GM12891 (cell line): ENCODE results near the gene ZSWIM6.
A peak's percentile ranks its signal among the peaks of the same experiment; 100 is the strongest.

ENCODE experiments used
- DNase-seq: peaks from one replicate; pipeline ENCODE4 v3.0.0; 2011; ENCODE audit warnings: low spot score; ENCODE audit not compliant: insufficient read length
- FAIRE-seq: peaks from 2 replicates; lab custom pipeline; 2011; peaks lifted over from hg19 to GRCh38; lab: Jason Lieb, UNC
- PAX5 ChIP-seq: IDR thresholded peaks from 2 replicates; pipeline ENCODE4 v1.6.1; 2011; ENCODE audit warnings: low read length, moderate library complexity, mild to moderate bottlenecking; ENCODE audit not compliant: insufficient read depth, severe bottlenecking
- POLR2A ChIP-seq: IDR thresholded peaks from 2 replicates; pipeline ENCODE4 v1.6.1; 2011; ENCODE audit warnings: low read depth, low read length, control low read depth
- POLR2AphosphoS5 ChIP-seq: IDR thresholded peaks from 2 replicates; pipeline ENCODE4 v1.6.1; 2011; ENCODE audit warnings: low read depth, low read length, control low read depth
- POU2F2 ChIP-seq: IDR thresholded peaks from 2 replicates; pipeline ENCODE4 v1.6.1; 2011; ENCODE audit warnings: low read depth, mild to moderate bottlenecking, control low read depth, low read length, moderate library complexity
- SPI1 ChIP-seq: IDR thresholded peaks from 2 replicates; pipeline ENCODE4 v1.6.1; 2011; ENCODE audit warnings: low read depth, low read length, control low read depth
- TAF1 ChIP-seq: IDR thresholded peaks from 2 replicates; pipeline ENCODE4 v1.6.1; 2011; ENCODE audit warnings: low read depth, low read length, control low read depth

The ZSWIM6 gene

DNA sequence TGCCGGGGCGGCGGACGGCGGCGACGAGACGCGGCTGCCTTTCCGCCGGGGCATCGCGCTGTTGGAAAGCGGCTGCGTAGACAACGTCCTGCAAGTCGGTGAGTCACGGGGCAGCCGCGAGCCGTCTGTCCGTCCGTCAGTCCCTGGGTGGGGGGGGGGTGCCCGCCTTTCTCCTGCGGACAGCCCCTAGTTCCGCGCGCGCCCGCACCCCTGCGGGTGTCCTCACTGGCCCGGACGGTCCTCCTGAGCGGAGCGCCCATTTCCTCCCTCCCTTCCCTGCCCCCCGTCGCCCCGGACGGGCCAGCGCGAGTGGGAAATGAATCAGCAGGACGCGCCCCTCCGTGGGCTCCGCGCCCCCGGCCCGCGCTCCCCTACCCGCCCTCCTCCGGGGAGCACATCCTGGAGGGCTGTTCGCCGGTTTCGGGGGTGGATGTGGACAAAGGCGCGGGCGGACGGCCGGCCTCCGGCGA is 828 bp downstream of the ZSWIM6 start:
- DNase-seq, result peak; percentile 37
- peak; percentile 9 for FAIRE-seq
- no peak for TF ChIP-seq PAX5
- TF ChIP-seq POLR2AphosphoS5, result no peak
- TF ChIP-seq POLR2A, result no peak
- TF ChIP-seq SPI1, result no peak
- no peak for TF ChIP-seq POU2F2
- no peak for TF ChIP-seq TAF1

DNA sequence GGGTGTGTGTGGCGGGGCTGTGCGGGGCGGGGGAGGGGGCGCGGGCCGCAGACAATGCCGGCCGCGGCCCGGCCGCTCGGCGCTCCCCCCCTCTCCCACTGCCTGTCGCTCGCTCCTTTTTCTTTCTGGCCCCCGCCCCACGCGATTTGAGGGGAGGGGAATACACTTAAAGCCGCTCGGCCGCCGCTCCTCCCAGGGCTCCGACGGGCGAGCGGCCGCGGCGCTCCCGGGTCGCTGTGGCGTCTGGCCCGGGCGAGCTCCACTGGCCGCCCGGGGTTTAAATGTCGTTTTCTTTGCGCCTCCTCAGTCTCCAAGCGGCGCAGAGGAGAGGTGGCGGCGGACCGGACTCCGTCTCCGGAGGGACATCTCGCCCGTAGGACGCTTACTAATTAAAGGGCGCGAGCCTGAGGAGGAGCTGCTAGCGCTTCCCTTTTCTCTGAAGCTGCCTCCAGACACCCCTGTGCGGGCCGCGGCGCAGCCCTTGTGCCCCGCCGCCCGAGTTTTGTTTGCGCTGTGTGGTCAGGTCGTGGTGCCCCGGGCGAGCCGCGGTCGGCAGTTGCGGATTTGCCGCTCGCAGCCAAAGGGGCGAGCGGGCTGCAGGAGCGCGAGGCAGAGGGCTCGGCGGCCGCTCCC is 1.4 kb downstream of the ZSWIM6 start:
- peak; percentile 20 for DNase-seq
- peak; percentile 48 for FAIRE-seq

DNA sequence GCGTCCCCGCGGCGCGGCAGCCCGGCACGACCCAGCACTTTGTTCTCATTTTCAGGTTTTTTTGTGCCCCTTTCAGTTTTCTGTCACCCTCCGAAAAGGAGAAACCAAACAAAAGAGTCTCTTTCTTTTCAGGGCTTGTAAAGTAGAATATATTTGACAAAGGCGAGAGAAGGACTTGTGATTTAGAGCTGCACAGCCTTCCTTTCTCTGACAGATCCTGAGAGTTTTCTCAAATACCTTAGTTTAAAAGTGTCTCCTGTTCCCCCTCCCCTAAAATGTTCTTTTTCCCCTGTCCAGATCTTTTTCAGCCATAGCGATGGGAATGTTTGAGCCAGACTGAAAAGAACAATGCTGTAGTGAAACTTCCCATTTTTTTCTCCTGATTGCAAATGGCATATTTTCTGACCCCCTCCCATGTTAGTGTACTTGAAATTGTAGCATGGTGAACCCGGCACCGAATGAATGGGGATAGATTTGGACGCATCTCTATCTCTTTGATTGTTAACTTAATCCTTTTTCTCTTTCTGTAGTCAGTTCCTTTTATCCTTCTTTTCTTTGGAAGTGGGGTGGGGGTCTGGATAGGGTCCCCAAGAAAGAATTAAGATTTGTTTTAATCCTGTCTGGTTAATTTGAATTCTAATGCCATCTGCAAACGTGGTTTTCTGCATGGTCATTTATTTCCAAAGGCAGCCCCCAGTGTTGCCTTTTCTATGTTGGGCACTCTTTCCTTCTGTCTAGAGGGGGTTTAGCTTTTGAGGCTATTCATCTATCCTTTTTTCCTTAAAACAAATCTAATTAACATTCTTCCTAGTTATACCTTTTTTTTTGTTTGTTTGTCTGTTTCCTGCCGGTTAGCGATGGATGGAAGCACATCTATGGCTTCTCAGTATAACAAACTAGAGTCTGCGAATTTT is 2.2 kb downstream of the ZSWIM6 start:
- DNase-seq, result no peak
- FAIRE-seq, result no peak
- TF ChIP-seq SPI1 (no peak), POU2F2 (no peak), POLR2A (no peak), PAX5 (no peak), POLR2AphosphoS5 (no peak), TAF1 (no peak)

More for the DNA sequence above, 1.4 kb downstream of the ZSWIM6 start:
- TF ChIP-seq POLR2AphosphoS5, result no peak
- TF ChIP-seq SPI1, result peak; percentile 64; the same call in 1 of the 2 replicates
- no peak for TF ChIP-seq POLR2A
- TF ChIP-seq PAX5, result no peak
- TF ChIP-seq TAF1, result no peak
- no peak for TF ChIP-seq POU2F2

DNA sequence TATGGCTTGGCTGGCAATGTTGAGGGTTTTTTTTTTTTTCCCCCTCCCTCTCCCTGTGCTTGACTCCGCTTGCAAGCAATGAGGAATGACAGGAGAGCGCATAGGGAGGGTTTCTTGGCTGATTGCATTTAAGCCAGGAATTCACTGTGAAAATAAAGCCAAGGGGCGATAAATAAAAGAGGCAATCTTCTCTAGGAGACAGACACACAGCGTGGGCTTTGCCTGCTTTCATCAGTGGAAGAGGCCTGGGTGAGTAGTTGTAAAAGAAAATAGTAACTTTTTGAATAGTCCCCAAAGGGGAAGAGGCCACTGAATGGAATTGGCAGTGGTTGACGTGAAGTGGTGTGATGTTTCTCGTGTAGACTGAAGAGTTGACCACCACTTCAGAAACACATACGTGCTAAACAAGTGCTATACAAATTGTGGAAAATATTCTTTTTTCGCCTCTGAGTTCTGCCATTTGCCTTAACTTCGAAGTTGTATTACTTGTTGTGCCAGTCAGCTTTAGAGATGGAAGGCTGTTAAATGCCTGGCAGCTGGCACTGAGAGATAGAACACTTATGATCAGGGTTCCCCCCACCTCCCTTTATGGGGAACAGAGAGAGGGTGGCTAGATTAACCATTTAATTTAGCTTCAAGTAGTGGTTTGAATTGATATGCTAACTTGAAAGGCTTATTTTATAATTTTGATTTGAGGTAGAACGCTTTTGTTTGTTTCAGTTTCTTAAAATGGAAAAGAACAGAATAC is 3.0 kb downstream of the ZSWIM6 start:
- DNase-seq (no peak), FAIRE-seq (peak; percentile 70)
- TF ChIP-seq POLR2A, result no peak
- no peak for TF ChIP-seq PAX5
- no peak for TF ChIP-seq POLR2AphosphoS5
- no peak for TF ChIP-seq POU2F2
- TF ChIP-seq SPI1, result no peak
- no peak for TF ChIP-seq TAF1

DNA sequence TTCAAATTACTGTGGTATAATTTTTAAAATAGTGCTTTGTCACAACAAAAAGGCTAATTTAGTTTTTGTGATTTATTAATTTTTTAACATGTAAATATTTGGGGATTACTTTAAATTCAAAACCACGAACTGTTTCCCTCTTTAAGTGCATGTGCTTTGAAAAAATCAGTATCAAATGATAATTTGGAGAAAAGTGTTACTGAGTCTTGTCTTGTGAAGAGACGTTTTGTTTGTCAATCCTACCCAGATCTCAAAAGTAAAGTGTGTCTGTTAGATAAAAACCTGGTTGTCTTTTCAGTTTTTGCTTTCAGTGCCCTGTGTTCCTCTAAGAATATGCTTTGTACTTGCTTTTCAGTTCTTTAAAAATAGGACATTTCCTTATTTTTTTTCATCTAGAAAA is 7.7 kb downstream of the ZSWIM6 start:
- FAIRE-seq (no peak), DNase-seq (no peak)
- TF ChIP-seq TAF1 (no peak), POLR2AphosphoS5 (no peak)

DNA sequence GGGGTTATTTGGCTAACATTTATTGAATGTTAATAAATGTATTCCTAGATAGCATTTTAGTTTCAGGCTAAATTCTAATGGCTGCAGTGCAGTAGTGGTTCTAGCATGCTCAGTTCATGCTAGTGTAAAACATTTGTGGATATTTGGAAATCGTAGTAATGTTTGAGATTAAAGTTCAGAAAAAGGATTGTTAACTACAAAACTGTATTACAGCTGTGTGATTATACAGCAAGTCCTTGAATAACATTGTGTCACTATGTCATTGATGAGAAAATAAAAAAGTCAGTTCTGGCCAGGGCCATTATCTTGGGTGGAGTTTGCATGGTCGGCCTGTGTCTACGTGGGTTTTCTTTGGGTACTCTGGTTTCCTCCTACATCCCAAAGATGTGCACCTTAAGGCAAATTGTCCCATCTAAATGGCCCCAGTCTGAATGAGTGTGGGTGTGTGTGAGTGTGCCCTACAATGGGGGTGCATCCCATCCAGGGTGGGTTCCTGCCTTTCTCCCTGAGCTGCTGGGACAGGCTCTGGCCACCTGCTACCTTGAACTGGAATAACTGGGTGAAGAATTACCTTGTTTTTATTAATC is 8.8 kb downstream of the ZSWIM6 start:
- TF ChIP-seq SPI1, result no peak
- no peak for TF ChIP-seq POLR2A
- no peak for TF ChIP-seq POU2F2
- TF ChIP-seq POLR2AphosphoS5, result no peak
- TF ChIP-seq TAF1, result no peak
- no peak for TF ChIP-seq PAX5
- no peak for DNase-seq
- FAIRE-seq, result no peak

DNA sequence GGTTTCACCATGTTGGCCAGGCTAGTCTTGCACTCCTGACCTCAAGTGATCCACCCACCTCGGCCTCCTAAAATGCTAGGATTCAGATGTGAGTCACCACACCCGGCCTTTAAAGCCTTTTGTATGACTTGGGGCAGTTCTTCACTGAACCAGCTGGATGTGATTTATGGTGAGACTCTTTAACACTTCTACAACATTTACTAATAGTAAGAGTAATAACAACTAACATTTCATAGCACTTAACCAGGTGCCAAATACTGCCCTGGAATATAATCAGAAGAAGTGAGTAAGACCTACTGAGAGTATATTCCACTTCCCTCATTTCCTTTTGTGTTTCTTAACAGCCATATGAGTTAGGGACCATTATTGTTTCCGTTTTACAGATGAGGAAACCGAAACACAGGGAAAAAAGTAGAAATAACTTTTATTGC is 10.0 kb downstream of the ZSWIM6 start:
- FAIRE-seq, result no peak
- DNase-seq, result no peak
- no peak for TF ChIP-seq TAF1
- no peak for TF ChIP-seq PAX5
- no peak for TF ChIP-seq POU2F2

DNA sequence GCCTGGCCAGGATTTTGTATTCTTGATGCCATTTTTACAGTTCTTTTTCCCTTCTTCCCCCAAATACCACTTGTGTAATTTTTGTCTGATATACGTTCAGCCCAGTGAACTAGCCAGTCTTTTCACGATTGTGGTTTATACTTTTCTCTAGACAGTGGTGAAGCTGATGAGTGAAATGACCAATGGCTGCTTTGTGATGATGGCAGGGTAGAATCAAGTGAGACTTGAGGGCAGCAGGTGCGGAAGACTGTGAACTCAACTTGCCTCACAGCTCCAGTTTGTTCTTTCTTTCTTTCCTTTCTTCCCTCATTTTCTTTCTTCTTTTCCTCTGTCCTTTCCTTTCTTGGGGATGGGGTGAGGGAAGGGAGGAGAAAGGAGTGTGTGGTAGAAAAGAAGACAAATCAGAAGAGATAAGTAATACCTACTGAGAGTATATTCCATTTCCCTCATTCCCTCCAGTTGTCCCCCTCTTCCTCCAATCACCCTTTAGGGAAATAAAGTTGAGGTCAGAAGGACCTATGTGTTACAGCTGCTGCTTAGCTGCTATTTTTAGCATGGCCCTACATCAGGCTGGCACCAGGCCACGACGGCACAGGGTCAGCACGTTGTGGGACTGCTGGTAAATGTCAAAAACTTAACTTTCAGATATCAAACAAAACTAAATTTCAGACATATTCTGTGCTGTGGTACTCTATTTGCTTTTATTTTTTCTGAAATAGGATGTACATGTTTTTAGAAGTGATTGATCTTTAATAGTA is 12.3 kb downstream of the ZSWIM6 start:
- FAIRE-seq (no peak), DNase-seq (no peak)
- TF ChIP-seq SPI1 (no peak), PAX5 (no peak), POLR2A (no peak), TAF1 (no peak), POU2F2 (no peak), POLR2AphosphoS5 (no peak)
